ENCODE measurements around the gene INPPL1.
"Not testable (repeated sequence)": the region's sequence is repeated elsewhere in the genome, so short reads cannot be mapped to it uniquely, and the experiment has no call there.

The INPPL1 gene

DNA sequence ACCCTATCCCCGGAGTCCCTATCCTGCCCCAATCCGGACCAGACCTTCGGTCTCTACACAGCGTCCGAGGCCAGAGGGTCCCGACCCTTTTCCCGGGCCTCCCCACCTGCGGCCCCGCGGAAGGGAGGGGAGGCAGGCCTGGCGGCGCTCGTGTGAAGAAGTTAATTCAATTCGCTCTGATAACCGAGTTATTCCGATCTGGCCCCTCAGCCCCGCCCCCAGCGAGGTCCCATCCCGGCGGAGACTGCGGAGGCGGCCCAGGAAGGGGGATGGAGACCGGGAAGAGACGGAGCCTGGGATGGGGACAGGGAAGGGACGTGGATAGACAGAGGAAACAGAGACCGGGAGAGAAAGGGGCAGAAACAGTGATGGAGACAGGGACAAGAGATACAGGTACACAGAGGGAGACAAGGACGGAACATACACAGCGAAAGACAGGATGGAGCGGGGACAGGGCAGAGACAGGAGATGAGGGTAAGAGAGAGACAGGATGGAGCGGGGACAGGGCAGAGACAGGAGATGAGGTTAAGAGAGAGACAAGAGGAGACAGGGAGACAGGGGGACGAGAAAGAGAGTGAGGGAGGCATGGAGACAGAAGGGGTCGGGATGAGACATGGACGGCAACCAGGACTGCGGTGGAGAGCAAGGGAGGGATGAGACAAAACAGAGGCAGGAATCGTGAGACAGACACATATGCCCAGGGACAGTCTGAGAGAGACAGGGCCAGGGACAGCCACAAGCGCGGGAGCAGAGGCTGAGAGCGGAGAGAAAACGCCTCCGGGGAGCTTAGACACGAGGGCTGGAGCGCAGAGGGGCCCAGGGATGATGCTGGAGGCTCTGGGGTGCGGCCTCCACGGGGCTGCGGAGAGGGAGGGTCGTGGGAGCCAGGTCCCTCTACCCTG lies 20.0 kb downstream of the INPPL1 start:
- DNase-seq = no peak

DNA sequence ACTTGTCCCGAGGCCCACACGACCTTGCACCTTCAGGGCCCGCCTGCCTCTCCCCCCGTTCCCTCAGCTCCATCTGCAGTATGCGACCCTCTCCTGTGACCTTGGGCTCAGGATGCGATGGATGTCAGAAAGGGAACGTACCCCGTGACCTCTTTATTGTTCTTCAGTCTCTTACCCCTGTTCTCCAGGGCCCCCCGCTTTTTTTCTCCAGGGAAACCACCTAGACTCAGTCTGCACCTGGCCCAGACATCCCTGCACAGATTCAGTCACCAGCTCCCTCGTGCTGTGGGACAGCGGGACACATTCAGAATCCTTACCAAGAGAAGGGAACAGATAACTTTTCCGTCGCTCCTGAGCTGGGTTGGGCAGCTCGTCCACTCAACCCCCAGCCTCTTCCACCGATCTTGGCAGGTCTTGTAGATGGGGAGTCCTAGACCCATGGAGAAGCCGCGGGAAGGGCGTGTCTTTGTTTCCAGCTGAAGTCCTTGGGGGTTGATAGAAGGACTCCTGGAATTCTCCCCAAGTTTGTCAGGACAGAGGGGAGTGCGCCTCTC lies 20.8 kb downstream of the INPPL1 start:
- DNase-seq = no peak

DNA sequence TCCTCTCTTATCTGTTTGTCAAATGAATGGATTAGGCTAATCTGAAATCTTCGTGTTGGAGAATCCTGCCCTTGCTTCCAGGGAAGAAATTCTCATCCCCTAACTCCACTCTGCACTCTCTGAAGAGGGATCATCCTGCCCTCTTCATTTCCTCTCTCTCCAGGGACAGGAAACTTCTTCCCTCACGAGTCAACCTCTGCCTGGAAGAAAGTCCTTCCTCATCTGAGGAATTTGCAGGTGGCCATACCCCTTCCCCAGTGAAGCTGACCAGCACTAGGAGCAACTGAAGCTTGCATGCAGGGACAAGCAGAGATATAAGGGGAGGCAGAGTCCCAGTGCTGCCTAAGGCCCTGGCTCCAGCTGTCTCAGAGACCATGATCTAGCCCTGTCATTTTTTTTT lies 23.0 kb downstream of the INPPL1 start:
- no peak for DNase-seq

DNA sequence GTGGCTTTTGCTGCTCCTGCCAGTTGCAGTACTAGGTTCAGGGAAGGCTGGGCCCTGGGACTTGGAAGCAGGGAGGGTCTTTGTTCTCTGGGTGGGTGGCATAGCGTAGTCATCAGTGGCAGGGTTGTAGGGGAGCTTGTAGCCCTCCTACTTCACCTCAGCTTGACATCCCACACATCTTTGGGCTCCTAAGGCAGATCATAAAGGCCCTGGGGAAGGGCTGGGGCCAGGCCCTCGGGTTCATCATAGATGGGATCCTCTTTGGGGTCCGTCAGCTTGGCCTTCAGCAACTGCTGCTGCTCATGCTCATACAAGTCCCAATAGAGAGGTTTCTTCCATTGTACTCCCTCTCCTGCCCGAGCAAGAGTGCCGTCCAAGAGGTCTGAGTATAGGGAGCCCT lies 25.4 kb downstream of the INPPL1 start:
- no peak for DNase-seq

DNA sequence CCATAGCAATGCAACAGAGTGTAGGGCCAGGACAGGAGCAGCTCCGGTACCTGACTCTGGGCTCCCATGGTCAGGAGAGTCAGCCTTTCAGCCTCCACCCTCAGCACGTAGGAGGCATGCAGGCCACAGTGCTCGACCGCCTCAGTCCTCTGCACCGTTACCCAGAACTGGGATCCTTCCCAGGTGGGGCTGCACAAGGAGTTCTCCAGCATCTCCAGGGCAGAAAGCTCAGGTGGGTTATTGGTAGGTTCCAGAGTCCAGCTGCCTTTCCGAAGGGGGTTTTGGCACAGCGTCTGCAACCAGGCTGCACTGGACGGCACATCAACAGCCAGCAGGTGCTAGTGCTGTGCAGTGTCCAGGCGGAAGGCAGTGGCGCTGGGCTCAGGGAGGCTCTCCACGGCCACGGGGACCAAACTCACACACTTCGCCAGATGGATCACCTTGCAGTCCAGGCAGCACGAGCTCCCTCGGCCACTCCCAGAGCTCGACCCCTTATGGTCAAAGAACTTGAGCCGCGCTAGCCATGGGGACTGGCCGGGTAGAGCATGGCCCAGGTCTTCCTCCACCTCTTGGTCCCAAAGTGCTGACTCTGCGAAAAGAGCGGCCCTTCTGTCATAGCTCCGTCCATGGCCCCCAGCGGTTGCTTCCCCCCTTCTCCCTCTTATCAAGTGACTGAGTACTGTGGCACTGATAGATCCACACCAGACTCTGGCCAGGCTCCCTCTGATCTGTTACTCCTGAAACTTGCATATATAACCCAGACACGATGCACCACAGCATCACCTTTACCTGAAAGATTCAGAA lies 26.3 kb downstream of the INPPL1 start:
- no peak for DNase-seq

DNA sequence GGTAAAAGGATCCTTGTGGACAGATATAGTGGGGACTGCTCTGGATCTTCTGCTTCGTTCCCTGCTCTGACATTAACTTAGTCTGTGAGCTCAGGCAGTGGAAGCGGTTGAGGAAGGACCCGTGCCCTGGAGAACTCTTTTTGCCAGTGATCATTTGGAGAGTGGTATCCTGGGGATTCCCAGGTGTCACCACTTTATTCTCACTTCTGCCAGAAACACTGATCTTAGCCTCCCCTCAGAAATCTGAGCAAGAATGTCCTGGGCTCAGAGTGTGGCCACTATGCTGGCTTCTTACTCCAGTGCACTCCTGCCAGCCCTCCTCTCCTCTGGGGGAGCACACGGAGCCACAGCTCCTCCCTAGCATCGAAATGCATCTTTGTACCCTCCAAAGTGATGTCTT lies 27.0 kb downstream of the INPPL1 start:
- DNase-seq = no peak

DNA sequence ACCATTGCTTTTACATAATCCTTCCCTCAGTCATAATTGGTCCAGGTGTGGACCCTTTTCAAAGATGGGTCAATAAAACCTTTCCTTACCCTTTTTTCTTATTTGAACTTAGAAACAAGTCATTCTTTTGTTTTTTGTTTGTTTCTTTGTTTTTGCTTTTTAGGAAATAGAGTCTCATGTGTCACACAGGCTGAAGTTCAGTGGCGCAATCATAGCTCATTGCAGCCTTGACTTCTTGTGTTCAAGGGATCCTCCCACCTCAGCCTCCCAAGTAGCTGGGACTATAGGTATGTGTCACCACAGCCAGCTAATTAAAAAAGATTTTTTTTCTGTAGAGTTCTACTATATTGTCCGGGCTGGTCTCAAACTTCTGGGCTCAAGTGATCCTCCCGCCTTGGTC lies 28.8 kb downstream of the INPPL1 start:
- no peak for DNase-seq

DNA sequence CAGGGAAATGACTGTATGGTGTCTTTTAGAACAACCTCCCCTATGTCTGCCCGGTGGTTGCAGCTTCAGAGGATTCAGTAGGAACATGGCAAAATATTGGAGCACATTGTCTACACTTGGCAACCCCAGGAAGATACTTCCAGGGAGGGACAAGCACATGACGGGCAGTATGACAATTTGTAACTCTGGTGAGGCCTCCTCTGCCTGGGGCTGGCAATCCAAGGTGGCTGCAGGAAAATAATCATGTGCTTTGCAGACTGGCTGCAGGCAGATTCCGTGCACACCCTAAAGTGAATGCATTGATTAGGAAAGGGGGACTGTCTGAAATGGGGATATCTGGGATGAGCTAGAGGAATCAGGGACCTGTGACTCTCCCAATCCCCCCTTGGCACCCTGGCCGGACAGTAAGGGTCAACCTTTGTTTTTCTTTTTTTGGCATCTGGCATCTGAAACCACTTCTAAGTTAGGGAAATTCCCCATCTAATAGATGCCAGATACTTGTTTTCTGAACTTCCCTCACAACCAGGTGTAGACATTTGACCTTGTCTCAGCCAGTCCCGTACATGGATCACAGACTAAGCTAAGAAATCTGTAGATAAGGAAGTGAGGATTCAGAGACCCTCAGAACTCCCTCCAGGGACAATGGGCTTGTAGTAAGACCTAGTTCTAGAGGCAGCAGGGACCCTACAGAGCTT lies 29.9 kb downstream of the INPPL1 start:
- DNase-seq = no peak

DNA sequence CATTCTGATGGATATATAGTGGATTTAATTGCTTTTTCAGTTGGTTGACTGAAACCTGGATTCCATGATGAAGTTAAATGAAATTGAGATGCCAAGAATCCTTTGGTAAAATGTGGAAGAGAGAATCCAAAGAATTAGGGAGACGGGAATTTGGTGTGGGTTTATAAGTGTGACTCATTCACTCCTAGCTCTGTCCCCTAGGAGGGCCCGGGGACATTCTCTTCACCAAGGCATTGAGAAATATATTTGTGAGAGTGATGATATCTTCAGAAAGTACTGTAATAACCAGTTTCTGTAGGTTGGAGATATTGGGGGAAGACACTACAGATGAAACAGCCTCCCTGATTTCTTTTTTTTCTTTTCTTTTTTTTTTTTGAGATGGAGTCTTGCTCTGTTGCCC lies 33.0 kb downstream of the INPPL1 start:
- DNase-seq = no peak

DNA sequence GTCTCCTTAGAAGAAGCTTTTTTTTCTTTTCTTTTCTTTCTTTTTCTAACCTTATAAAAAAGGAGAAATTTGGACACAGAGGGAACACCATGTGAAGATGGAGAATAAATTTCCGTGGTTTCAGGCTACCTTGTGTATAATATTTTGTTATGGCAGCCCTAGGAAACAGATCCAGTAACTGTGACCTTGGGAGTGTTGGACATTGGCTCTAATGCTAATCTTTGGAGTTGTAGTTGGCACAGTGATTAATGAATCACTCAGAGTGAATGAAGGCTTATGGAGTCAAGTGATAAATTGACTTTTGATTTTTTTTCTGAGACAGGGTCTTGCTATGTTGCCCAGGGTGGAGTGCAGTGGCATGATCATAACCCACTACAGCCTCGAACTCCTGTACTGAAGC lies 34.9 kb downstream of the INPPL1 start:
- no peak for DNase-seq

DNA sequence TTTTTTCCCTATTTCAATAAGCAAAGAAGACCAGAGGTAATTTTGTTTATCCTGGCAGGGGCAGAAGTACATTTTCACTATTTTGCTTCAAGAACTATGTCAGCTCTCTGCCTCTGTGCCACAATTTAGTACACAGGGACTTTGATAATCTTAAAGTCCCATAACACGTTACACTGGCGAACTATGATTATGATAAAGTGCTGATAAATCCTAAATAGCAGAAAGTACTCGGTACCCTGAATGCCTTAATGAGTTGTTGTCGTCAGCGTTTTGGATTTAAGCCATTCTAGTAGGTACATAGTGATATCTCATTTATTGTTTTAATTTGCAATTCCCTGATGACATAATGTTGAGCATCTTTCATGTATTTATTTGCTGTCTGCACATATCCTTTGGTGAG lies 36.0 kb downstream of the INPPL1 start:
- DNase-seq = no peak

DNA sequence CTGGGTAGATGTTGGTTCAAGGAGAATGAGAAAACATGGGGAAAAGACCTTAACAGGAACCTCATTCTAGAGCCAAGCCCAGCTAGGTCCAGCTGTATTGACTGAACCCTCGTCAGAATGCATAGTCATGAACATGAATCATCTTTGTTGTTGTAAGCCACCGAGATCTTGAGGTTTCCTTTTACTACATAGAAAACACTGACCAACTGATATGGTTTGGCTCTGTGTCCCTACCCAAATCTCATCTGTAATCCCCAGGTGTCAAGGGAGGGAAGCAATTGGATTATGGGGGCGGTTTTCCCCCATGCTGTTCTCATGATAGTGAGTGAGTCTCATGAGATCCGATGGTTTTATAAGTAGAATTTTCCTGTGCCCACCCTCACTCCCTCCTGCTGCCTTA lies 38.8 kb downstream of the INPPL1 start:
- no peak for DNase-seq

DNA sequence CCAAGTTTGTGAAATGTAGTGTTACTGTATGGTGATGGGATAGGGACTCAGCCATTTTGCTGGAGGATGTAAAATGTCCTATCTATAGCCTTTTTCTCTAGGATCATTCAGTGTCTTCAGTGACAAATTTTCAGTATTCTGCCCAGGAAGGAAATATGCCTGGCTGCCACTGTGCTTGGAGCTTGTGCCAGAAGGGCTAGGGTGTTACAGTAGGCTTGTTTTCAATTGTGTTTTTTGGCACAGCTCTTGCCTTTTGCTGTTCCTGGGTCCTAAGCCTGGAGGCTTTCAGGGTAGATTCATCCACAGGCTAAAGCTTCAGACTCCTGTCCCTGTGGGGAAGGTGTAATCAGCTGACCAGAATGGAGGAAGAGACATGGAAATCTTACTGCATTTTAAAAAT lies 41.4 kb downstream of the INPPL1 start:
- no peak for DNase-seq

DNA sequence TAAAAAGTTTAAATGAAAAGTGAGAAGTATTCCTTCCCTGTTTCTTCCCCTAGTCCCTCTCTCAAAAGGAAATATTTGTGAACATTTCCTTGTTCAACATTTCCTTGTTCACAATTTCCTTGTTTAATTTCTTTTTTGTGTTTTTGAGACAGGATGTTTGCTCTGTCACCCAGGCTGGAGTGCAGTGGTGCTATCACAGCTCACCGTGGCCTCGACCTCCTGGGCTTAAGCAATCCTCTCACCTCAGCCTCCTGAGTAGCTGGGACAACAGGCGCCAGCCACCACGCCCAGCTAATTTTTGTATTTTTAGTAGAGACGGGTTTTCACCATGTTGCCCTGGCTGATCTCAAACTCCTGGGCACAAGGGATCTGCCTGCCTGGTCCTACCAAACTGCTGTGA lies 42.4 kb downstream of the INPPL1 start:
- DNase-seq = not testable (repeated sequence)

DNA sequence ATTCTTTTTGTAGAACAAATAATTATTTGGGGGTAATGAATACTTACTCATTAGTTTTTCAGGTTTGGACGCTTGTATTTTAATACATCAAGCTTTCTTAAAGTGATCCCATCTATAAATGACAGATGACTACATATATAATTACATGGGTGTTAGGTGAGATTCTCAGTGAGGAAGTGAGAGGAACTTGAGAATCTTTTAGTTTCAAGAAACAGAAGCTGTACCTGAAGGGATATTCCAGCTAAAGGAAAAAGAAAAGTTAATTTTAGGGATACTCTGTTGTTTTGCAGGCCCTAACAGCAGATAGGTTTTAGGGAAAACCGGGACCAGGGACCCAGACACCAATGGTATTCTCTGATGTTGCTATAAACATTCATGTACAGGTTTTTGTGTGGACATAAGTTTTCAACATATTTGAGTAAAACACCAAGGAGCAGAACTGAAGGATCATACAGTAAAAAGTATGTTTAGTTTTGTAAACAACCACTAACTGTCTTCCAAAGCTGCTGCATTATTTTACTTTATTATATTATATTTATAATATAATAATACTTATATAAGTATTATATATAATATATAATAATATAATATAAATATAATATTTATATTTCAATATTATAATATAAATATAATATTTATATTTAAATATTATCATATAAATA lies 43.5 kb downstream of the INPPL1 start:
- no peak for DNase-seq

DNA sequence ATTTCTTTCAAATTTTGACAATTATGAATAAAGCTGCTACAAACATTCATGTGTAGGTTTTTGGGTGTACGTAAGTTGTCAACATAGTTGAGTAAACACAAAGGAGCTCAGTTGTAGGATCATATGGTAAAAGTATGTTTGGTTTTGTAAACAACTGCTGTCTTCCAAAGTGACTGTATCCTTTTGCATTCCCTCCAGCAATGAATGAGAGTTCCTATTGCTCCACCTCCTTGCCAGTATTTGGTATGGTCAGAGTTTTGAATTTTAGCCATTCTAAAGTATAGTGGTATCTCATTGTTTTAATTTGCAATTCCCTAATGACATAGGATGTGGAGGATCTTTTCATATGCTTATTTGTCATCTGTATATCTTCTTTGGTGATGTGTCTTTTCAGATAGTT lies 47.4 kb downstream of the INPPL1 start:
- DNase-seq = no peak

DNA sequence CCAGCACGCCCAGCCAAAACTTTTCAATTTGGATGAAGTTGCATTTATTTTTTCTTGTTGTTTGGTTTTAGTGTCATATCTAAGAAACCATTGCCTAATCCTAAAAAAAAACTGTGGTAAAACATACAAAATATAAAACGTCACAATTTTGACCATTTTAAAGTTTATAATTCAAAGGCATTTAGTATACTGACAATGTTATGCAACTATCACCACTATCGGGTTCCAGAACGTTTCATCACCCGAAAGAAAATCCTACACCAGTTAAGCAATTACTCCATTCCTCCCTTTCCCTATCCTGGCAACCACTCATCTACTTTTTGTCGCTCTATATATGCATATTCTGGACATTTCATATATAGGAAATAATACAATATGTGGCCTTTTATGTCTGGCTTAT lies 49.9 kb downstream of the INPPL1 start:
- no peak for DNase-seq

DNA sequence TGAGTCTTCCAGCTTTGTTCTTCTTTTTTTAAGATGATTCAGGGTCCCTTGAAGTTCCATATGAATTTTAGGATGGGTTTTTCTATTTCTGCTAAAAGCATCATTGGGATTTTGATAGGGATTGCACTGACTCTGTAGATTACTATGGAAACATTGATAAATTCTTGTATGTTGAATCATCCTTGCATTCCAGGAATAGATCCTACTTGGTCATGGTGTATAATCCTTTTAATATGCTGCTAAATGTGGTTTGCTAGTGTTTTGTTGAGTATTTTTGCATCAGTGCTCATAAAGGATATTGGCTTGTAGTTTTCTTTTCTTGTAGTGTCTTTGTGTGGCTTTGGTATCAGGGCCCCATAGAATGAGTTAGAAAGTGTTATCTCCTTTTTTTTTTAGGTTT lies 54.3 kb downstream of the INPPL1 start:
- no peak for DNase-seq

DNA sequence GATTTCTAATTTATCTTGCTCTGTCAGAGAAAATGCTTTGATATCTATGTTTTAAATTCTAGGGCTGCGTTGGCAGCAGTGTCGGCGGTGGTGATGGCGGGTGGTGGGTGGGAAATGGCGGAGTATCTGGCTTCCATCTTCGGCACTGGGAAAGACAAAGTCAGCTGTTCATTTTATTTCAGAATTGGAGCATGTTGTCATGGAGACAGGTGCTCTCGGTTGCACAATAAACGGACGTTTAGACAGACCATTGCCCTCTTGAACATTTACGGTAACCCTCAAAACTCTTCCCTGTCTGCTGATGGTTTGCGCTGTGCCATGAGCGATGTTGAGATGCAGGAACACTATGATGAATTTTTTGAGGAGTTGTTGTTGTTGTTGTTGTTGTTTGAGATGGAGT lies 55.5 kb downstream of the INPPL1 start:
- no peak for DNase-seq

DNA sequence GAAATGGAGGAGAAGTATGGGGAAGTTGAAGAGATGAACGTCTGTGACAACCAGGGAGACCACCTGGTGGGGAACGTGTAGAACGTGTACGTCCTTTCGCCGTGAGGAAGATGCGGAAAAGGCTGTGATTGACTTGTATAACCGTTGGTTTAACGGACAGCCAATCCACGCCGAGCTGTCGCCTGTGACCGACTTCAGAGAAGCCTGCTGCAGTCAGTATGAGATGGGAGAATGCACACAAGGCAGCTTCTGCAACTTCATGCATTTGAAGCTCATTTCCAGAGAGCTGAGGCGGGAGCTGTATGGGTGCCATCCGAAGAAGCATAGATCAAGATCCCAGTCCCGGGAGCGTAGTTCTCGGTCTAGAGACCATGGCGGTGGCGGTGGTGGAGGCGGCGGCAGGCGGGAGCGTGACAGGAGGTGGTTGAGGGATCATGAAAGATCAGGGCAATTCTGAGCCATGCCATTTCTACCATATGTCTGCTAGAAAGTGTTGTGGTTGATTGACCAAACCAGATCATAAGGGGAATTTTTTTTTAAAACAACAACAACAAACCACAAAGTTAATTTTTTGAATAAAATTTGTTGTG lies 56.3 kb downstream of the INPPL1 start:
- no peak for DNase-seq

DNA sequence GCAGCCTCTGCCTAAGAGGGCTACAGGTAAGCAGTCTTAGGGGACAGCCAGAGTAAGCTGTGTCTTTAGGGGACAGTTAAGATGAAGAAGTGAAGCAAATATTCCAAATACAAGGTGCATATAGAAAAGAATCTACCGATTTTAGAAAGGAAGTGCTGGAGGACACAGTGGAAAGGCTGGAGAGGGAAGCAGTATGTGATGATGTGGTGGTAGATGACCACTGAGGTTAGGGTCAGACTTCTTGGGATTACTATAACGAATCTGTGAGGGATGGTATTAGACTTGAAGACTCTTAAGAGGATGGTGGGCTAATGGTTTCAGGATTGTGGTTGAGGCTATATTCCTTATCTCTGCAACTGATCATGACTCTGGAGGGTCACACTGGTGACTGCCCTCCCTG lies 59.4 kb downstream of the INPPL1 start:
- no peak for DNase-seq

DNA sequence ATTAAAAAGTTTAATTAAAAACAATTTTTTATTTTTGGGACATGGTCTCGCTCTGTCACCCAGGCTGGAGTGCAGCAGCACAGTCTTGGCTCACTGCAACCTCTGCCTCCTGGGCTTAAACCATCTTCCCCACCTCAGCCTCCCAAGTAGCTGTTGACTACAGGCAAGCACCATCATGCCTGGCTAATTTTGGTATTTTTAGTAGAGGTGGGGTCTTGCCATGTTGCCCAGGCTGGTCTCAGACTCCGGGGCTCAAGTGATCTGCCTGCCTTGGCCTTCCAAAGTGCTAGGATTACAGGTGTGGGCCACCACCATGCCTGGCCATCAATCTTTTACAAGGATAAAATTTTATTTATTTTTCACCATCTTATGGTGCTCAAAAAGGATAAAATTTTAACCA lies 62.7 kb downstream of the INPPL1 start:
- no peak for DNase-seq

Measured in activated CD8-positive, alpha-beta memory T cell treated with anti-CD3 and anti-CD28 coated beads, Interleukin-2, amount 50 U/mL, for 4 hours (primary cell).